GM19023 (cell line): ENCODE measurements around the gene TBX15.

Source experiments
- ATAC-seq: cut with Tn5 transposase; IDR thresholded peaks from one replicate; pipeline ENCODE4 v1.9.1; 2021; ENCODE audit warnings: mild to moderate bottlenecking, moderate library complexity; ENCODE audit not compliant: unreplicated experiment

Gene TBX15

DNA sequence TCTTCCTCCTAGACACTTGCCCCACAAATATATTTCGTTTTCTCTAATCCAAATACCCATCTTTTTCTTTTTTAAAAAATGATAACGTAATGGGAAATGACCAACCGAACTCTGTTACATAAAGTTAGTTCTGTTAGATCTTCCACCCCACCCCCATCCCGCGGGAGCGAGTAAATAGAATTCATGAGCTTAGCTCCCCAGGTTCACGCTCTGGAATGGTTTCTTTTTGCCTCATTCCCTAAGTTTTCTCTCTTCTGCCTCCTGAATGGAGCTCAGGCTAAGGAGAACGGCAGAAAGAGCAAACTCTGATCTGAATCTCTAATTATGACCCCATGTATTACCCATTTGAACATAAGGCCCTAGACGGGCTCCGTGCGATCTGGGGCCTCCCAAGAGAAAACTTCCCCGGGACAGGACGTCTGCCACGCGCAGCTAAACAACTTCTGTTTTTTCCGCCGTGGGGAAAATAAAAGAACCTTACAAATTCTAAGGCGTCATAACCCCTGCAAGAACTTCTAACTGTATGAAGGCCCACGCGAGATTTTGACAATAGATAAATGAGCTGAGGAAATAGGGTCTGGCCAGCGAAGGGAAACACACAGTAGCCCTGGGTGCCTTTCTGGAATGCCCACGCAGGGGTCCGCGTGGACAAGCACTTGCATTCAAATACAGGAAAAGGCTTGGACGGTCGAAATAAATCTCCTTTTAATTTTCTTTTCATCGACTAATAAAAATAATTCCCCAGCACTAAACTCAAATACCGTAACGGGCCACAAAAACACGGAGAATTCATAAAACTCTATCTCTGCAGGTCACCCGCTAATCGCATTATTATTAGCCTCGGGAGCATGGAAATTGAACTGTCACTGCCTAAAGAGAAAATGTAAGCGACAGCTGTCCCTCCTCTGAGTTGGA, 2.2 kb downstream of the TBX15 start:
- no peak for ATAC-seq

DNA sequence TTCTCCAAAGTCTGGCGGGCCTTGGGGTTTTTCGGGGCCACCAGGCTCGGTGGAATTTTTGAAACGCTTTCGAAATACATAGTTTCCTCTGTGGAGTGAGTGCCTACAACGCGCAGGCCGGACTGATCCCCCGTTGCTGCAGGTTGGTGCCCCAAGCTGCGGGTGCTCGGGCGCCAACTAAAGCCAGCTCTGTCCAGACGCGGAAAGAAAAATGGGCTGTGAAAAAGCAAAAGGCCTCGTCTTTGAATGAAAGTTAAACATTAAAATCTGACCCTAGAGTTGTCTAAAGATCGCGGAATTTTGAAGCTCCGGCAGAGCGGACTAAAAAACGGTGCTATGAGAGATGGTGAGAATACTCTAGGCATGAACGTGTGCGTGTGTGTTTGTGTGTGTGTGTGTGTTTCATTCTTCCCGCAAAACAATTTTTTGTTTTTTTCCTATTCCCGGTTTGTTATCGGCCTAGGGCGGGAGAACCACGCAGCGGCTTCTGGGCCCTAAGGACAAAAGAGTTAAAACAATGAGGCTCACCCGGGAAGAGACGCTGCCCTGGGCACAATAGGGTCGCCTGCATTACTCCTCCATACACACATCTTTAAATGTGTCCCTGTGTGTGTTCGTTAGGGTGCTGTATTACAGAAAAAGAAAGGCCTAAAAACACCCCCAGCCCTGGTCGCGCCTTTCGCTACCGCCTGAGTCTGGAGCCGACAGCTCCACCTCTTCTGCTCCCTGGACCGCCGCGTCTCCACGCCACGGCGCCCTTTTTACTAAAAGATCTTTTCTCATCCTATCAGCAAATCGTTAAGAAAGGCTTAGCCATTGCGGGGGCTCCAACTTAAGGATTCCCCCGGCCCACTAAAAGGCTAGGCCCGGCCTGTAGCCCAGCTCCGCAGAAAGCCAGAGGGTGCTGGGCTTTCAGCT, 3.2 kb downstream of the TBX15 start:
- no peak for ATAC-seq

DNA sequence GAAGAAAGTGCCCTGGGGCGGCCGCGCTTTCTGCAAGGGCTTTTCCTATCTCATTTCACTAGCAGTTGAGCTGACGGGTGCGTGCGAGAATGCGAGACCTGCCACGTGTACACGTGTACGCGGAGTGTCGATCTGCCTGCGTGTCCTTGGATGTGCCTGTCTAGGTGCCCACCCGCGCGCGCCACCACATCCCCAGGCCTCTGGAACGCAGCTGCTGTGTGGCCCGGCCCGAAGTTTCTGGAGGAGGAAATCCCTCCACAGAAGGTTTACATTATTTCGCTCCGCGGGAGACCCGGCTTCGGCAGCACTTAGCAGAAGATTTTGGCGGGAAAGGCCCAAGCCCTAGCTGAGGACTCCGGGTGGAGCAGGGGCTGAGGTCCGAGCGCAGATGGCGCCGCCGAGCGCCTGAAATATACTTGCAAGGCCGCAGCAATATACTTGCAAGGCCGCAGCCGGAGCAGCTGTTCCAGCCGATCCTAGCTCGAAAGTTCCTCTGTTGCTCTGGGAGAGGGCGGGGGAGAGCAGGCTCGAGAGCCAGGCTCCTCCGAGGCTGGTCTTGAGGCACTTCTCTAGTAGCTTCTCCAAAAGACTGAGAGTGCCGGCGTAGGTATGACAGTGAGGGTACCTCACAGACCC, 3.9 kb downstream of the TBX15 start:
- no peak for ATAC-seq

DNA sequence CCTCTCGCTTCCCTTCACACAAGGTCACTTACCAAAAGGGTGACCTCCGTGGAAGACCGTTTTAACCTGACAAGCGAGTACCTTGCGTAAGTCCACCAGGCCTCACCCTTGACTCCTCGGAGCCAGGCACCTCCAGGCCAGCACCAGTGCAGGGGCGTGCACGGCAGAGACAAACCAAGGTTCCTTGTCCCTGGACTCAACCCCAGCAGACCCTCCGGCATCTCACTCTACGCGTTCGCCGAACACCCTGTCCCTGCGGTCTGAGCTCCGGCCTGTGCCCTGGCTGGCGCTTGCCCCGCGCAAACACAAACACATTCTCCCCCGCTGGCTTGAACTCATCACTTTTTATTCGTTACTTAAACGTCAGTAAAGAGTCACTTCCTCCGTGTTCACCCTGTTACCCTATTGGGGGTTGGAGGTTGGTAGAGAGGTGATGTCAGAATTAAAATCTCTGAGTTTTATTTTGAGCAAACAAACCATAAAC, 4.5 kb downstream of the TBX15 start:
- ATAC-seq = no peak

DNA sequence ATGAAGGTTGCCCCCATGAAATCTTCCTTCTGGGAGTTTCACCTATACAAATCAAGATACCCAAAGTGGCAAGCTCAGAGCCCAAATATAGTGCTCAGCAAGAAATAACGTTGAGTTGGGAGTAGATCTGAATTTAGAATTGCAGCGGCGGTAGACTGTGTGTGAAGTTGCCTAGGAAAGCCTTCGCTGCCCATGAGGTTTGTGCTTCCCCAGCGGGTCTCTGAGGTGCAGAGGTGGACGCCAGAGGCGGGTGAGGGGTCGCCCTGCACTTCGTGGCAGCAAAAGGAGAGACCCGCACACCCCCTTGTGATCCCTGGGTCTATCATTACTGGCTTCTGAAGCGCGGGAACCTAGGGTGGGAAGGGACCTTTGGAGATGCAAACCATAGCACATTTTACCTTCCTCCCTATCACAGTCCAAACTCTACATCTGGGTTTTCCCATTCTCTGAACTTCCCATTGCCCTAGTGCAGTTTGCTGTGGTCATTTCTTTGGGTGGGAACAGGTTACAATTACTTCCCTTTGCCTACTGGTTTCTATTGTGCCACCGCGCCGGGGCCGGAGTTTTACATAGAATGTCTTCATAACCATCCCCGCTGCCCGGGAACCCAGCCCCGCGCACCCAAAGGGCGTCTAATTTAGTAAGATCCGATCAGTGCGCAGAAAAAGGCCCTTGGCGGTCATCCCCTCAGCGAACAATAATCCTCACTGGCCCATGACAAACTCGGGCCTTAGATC, 5.2 kb downstream of the TBX15 start:
- no peak for ATAC-seq

DNA sequence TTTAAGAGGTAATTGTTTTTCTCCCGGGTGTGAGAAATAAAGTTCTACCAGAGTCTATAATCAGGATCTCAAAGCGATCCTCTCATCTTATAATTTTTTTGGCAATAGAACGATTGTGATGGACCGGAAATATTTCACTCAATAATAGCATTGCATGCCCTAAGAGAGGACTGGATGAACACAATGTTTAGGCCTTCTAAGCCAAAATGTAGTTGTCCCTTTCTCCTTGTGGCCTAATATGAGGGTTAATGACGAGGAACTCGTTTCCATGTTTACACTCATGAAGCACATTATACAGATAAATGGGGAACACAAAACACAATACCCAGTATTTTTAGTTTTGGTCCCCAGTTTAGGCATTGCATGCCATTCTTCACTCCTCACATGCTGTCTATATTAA, 5.9 kb downstream of the TBX15 start:
- ATAC-seq = no peak

DNA sequence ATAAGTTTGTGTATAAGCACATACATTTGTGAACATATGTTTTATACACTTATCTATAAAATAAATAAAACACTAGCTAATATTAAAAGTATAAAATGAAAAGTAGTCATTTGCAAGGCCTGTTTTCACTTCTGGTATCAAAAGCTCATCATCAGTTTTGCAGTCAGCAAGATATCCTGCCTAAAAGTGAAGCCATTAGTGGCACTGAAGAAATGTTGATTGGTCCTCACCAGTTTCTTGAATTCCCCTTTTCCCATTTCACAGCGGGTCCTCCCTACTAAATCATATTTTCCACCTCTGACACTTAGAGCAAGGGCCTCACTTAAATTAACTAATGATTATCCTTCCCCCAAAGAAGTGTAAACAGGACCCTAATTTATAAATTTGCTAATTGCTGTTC, 6.7 kb downstream of the TBX15 start:
- no peak for ATAC-seq

DNA sequence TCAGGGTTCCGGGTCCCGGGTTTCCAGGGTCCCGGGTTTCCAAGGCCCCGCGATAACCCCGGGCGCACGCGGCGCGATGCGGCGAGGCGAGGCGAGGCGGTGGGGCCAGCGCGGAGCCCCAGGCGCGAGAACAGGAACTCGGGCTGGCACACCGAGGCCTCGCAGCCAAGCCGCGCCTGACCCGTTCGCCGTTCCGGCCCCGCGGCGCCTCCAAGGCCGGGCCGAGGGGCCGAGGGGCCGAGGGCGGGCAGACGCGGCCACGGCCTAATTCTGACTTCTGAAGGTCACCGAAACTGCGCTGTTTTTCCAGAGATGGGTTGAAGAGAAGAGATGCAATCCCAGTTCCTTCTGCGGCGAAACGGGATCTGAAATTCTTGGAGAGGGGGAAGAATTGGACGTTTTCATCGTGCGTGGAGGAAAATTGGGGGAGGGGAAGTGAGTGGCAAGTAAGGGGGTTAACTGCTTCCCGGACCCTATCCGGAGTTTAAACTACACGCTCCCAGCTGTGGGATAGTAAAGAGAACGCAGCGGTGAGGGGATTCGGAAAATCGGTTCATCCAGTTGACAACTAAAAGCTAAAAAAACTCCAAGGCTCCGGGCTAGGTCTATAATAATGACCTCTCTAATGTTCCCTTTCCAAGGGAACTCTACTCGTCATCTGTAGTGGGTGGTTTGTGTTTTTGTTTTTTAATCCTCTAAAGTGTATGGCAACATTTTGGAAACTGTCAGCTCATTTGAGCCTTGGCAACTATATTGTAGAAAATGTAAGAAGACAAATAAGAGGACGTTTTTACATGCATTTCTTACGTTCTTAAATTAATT, 8.2 kb downstream of the TBX15 start:
- ATAC-seq = no peak

DNA sequence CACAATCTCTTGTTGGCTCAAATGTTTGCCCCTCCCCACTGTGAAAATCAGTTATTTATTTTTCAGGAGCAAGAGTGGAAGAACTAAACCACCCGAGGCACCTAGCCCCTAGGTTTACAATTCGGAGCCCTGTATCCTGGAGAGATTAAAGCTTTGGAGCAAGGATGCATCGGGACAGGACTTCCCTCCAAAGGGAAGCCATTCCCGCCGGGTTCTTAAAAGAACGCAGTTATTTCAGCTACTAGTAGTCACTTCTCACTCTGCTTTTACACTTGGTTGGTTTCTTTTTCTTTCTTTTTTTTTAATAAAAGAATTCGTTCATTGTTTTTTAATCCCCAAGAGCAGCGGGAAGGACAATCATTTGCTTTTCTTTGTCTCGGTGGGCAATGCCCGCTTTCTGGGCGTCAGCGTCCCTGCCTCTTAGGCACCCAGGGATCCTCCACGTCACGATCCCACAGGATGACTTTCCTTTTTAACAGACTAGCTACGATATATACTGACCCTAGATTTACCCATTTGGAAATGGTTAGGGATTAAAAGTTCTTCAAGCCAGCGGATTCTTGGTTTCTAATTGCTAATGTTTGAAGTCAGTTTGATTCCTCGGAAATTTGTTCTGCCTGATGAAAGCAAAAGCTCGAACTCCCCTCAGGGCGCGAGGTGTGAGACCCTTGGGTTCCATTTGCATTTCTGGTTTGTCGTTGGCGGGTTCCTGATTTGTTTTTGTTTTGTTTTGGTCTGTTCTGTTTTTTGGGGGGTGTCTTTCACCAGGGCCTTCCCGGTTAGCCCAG, 9.0 kb downstream of the TBX15 start:
- ATAC-seq = no peak

DNA sequence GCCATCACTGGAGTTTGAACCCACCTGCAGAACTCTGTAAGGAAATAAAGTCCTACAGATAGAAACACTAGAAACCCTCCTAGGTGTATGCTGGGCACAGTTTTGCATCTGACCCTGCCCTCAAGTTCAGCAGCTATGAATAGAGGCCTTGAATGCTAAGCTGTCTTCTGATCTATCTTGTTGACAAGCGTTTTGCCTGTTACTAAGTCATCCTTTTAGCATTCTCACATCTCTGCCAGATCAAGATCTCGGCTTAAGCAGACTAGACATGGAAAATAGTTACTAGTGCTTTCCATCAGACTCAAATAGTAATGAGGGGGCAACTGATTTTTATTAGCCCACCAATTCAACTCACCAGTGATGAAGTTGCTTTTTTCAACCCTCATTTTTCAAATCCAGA, 10.5 kb downstream of the TBX15 start:
- no peak for ATAC-seq

DNA sequence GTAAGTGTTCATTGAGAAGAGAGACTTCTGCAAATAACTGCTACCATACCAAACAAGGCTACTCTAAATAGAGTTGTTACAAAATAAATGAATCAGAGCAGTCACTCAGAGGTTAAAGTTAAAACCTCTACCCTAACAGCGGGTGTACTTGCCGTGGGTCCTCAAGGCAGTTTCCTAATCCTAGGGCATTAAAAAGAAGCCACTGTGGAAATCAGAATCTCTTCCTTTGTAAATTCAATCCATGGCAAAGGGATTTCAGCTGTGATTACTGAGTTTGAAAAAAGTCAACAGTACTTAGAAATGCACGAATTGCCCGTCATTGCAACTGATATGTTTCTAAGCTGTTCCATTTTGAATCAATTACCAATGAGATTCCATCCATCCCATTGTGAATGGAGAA, 13.5 kb downstream of the TBX15 start:
- ATAC-seq = no peak

DNA sequence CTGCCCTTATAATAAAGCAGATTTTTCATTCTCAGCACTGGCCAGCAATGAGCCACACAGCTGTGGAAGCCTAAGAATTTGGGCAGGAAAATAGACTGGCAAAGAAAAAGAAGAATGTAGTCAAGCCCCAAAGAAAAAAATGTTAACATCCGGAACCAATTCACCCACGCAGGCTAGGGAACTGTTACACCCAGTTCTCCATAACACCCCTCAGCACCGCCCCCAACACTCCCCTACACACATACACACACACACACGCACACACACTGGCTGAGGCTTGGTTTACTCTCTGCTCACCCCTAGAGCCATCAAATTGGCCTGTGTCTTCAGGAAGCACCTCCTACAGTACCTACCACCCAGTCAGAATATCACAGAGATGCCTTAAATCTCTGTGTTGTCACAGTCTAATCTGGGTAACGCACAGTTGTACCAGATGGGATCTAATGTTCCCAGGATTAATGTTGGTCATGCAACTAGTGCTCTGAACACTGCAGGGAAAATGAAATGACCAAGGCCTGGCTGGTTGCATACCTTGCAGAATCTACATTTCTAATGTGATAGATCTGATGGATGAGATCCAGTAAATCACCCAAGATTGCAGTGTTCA, 14.5 kb downstream of the TBX15 start:
- no peak for ATAC-seq

DNA sequence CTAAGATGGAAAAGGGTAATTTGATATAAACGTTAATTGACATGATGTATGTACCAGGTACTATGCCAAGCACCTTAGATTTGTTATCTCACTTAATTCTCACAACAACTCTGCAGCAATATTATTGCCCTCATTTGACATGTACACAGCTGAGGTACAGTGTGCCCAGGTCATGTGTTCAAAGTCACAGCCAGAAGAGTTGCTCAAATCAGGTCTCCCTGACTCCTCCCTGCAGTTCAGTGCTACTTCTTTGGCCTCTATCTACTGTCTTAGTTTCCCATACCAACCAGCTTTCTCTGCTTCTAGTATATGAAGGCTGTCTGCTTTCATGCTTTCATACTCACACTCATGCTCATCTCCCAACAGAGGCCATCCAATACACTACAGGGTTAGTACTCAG, 15.1 kb downstream of the TBX15 start:
- ATAC-seq = no peak

DNA sequence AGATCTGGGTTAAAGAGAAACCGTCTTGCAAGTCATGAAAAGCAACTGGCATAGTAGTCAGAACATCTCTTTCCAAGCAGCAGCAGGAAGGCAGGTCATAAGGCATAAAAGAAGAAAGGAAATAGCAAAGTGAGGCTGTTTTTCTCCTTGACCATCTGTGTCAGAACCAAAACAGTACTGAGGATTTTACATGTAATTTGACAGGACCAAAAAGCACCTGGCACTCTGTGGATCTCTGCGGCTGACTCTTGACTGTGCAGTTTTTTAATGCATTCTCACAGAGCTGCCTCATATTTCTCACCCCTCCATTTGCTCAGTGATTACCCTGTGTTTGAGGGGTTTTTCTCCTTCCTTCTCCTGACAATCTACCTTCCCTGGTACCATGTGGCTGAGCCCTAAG, 17.7 kb downstream of the TBX15 start:
- no peak for ATAC-seq

DNA sequence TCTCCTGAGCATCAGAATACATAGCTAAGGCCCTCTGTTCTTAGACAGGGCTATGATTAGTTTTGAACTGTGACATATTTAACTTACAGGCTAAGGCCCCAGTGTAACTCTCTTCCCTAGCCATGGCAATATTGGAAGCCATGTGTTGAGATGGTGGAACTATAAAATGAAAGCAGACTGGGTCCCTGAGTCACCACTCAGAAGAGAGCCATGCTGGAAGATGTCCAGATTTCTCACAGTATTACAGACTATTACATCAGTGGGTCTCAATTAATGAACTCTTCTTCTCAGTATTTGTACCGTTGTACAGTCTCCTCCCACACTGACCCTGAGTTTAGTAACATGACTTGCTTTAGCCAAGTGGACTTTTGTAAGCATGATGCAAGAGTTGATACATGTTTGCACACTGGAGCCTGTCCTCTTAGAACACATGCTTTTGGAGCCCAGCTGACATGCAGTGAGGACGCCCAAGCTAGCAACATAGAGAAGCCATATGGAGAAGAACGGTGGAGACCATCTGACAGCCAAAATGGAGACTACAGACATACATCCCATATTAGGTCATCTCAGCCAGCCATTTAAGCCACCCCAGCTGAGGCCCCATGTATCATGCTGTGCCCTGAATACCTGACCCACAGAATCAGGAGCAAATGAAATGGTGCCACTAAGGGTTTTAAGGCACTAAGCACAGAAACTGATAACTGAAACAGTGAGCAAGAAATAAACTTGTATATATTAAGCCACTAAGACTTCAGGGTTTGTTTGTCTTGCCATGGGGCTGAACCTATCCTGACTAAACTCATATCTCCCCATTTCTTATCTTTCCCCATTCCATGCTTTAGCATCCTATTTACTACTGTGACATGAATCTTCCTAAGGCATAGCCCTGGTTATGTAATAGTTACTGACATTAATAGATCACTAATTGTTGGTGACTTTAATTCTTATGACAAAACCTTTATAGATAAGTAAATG, 24.4 kb downstream of the TBX15 start:
- ATAC-seq = no peak

DNA sequence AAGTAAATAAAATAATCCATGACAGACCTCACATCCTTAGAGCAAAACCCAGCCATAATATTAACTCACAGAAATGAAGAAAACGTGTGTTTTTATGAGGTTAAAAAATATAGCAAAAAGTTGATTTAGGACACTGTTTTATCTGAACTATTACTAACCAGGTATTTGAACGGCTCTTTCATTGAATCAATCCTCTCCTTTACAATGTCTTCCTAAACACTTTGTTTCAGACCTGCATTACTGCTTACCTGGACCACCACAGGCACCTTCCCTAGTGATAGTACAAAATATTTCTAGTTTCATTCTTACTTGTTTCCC, 25.0 kb downstream of the TBX15 start:
- ATAC-seq = no peak

DNA sequence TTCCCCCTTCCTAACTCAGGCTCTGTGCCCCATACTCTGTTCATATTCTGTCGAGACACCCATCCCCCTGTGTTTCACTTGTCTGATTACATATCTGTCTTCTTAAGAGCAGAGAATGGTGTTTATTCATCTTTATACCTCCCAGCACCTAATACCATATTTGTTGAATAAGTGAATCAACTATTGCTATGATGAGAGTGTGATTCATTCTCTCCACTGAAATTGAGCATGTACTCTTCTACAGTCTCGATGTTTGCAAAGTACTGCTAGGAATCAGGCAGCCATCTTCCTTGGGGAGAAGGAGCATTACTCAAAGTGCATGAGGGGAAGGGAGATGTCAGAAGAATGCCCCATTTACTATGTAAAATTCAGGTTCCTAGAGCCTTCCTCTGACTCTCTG, 27.0 kb downstream of the TBX15 start:
- ATAC-seq = no peak
